ENCODE results near the gene ACSL1. TPM values are rescaled to one million over a fixed set of nuclear protein-coding genes. Genes with fewer than 3 reads are reported as not detected.
A peak's percentile ranks its signal among the peaks of the same experiment; 100 is the strongest.

Gene ACSL1
- total and polyA plus RNA-seq, 9 of the 15 experiments (the other 6 are each of a cell fraction or from before 2014, with no cell fraction given): 6.7 to 24.1 (median 15.0) TPM

DNA sequence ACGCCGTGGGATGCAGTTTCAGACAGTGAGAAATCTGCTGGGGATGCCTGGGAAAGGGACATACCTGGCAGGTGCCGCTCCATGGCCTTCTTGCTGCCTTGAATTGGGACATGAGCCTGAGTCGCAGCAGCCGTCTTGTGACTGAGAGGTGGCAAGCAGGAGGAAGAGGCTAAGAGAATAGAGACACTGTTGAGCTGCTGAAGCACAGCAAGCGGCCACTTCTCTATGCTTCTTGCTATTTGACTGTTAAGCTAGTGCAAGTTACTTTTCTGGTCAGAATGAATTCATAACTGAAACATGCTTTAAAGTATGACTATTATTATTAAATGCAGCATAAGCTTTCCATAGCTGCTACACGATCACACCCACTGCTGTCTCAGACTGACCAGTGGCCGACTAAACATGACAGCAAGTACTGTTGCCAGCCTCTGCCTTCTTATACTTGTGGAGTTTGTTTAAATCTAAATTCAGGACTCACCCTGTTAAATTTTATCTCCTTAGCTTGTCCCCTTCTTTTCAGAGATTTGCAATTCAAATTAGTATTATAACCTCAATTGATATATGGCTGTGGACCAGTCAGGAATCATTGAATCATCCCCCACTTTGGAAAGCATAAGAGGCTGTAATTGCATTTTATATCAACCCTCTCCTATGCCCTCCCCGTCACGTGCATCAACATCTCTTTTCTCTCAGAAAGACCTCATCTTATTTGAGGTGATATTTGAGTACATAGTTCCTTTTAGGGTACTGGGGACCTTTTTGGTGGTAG lies 24.8 kb upstream of the ACSL1 start:
- H2AFZ ChIP-seq (ENCODE audit: low read depth, low read length): no peak overlapping the region
- no peak overlapping the region for H3K9ac ChIP-seq (ENCODE audit: insufficient read depth in 1 of 2, low read depth in 2 of 2, low read length in 2 of 2)
- BruUV-seq (replicated peaks): no TSS peak
- H3K36me3 ChIP-seq (ENCODE audit: control insufficient read depth, insufficient read depth, low read length): no peaks in the 10 kb centered on the region
- no peaks in the 10 kb centered on the region for H3K9me1 ChIP-seq (ENCODE audit: control insufficient read depth, insufficient read depth, low read length)
- H3K4me2 ChIP-seq (ENCODE audit: insufficient read depth, low read length): no peak overlapping the region
- ChIA-PET POLR2A (no interaction called here), CTCF (ENCODE audit: low intra/inter-chr PET ratio) (no interaction called here)
- FAIRE-seq (no peak), DNase-seq (ENCODE audit: extremely low read depth in 1 of 4, low spot score in 3 of 4) (no peak), ATAC-seq (no peak)
- H3K4me1 ChIP-seq (replicated peaks in 1 of 2; ENCODE audit: control insufficient read depth in 2 of 2, insufficient read depth in 2 of 2, low read length in 2 of 2): peaks cover 10 to 12% of the 10 kb centered on the region in 2 experiments
- H3K27me3 ChIP-seq (ENCODE audit: control insufficient read depth in 2 of 2, insufficient read depth in 2 of 2, low read length in 2 of 2): no peaks in the 10 kb centered on the region
- H4K20me1 ChIP-seq (replicated peaks; ENCODE audit: control insufficient read depth, insufficient read depth, low read length): no peaks in the 10 kb centered on the region
- no peaks in the 10 kb centered on the region for H3K79me2 ChIP-seq (ENCODE audit: control insufficient read depth, insufficient read depth, low read length)
- H3K27ac ChIP-seq (ENCODE audit: extremely low read depth, low read depth, low read length): no peak overlapping the region
- intact Hi-C loops (cut with micrococcal nuclease): no loop called here
- H3K9me3 ChIP-seq (replicated peaks; ENCODE audit: control insufficient read depth, insufficient read depth, low read depth, low read length): no peaks in the 10 kb centered on the region
- TF ChIP-seq RHOXF2B (CRISPR knock-in tag; conservative IDR thresholded peaks at IDR 0.05) (no peak), TBP (optimal IDR thresholded peaks at IDR 0.05; ENCODE audit: low read depth, low read length) (peak; percentile 34)
- 40% methylated on average over 10 of the region's 10 CpGs for WGBS (ENCODE audit: insufficient coverage, low coverage, missing lambda C conversion rate)
- in situ Hi-C loops (cut with MboI): no loop called here
- H3K4me3 ChIP-seq: no peak overlapping the region

DNA sequence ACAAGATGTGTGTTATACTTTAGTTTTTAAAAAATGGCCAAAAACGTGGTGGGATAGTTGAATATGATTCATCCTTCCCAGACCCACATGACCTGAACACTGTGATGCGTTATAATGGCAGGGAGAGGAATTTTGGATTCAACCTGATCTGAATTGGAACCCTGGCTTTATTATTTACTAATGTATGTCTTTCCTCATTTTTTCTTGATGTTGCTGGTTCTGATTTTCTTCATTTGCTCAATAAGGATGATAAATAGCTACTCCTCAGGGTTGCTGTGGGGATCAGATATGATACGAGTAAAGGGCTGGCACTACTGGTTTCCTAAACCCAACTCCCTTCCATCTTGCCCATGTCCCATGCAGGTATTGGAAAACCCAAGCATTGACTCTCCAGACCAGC lies 24.2 kb upstream of the ACSL1 start:
- Histone ChIP-seq H3K4me3 (no peak overlapping the region), H3K9me1 (ENCODE audit: control insufficient read depth, insufficient read depth, low read length) (no peaks in the 10 kb centered on the region), H4K20me1 (replicated peaks; ENCODE audit: control insufficient read depth, insufficient read depth, low read length) (no peaks in the 10 kb centered on the region), H3K27me3 (ENCODE audit: control insufficient read depth in 2 of 2, insufficient read depth in 2 of 2, low read length in 2 of 2) (no peaks in the 10 kb centered on the region), H3K79me2 (ENCODE audit: control insufficient read depth, insufficient read depth, low read length) (no peaks in the 10 kb centered on the region), H3K9me3 (replicated peaks; ENCODE audit: control insufficient read depth, insufficient read depth, low read depth, low read length) (no peaks in the 10 kb centered on the region), H3K27ac (ENCODE audit: extremely low read depth, low read depth, low read length) (no peak overlapping the region), H3K36me3 (ENCODE audit: control insufficient read depth, insufficient read depth, low read length) (no peaks in the 10 kb centered on the region), H3K4me1 (replicated peaks in 1 of 2; ENCODE audit: control insufficient read depth in 2 of 2, insufficient read depth in 2 of 2, low read length in 2 of 2) (peaks cover 10 to 12% of the 10 kb centered on the region in 2 experiments), H2AFZ (ENCODE audit: low read depth, low read length) (no peak overlapping the region), H3K4me2 (ENCODE audit: insufficient read depth, low read length) (no peak overlapping the region), H3K9ac (ENCODE audit: insufficient read depth in 1 of 2, low read depth in 2 of 2, low read length in 2 of 2) (no peak overlapping the region)
- intact Hi-C loops (cut with micrococcal nuclease): no loop called here
- in situ Hi-C loops (cut with MboI): no loop called here
- ChIA-PET POLR2A (no interaction called here), CTCF (ENCODE audit: low intra/inter-chr PET ratio) (no interaction called here)
- no peak for ATAC-seq
- no peak for DNase-seq (ENCODE audit: extremely low read depth in 1 of 4, low spot score in 3 of 4)
- 39% methylated on average over 3 of the region's 3 CpGs for WGBS (ENCODE audit: insufficient coverage, low coverage, missing lambda C conversion rate)
- FAIRE-seq: no peak
- BruUV-seq (replicated peaks): no TSS peak
- TF ChIP-seq MYBL2 (IDR thresholded peaks at IDR 0.05; ENCODE audit: low read depth): no peak
- no peak for TF ChIP-seq MYBL2 (CRISPR knock-in tag; IDR thresholded peaks at IDR 0.05; ENCODE audit: borderline replicate concordance)
- no peak for TF ChIP-seq GTF2A2 (tag; IDR thresholded peaks at IDR 0.05)
- TF ChIP-seq CREBBP (IDR thresholded peaks at IDR 0.05; ENCODE audit: low read depth, low read length): no peak
- TF ChIP-seq, protein P1, sequence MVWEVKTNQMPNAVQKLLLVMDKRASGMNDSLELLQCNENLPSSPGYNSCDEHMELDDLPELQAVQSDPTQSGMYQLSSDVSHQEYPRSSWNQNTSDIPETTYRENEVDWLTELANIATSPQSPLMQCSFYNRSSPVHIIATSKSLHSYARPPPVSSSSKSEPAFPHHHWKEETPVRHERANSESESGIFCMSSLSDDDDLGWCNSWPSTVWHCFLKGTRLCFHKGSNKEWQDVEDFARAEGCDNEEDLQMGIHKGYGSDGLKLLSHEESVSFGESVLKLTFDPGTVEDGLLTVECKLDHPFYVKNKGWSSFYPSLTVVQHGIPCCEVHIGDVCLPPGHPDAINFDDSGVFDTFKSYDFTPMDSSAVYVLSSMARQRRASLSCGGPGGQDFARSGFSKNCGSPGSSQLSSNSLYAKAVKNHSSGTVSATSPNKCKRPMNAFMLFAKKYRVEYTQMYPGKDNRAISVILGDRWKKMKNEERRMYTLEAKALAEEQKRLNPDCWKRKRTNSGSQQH (CRISPR knock-in tag; IDR thresholded peaks at IDR 0.05): no peak
- TF ChIP-seq KDM4B (IDR thresholded peaks at IDR 0.05; ENCODE audit: borderline replicate concordance in 2 of 2, low read depth in 1 of 2): no peak
- TF ChIP-seq KDM2B (CRISPR knock-in tag; IDR thresholded peaks at IDR 0.05): no peak
- no peak for TF ChIP-seq SRSF3 (IDR thresholded peaks at IDR 0.05; ENCODE audit: insufficient read depth, low read length)
- TF ChIP-seq CBFA2T3 (IDR thresholded peaks at IDR 0.05): no peak
- TF ChIP-seq LEF1 (IDR thresholded peaks at IDR 0.05): no peak
- TF ChIP-seq, protein P2, sequence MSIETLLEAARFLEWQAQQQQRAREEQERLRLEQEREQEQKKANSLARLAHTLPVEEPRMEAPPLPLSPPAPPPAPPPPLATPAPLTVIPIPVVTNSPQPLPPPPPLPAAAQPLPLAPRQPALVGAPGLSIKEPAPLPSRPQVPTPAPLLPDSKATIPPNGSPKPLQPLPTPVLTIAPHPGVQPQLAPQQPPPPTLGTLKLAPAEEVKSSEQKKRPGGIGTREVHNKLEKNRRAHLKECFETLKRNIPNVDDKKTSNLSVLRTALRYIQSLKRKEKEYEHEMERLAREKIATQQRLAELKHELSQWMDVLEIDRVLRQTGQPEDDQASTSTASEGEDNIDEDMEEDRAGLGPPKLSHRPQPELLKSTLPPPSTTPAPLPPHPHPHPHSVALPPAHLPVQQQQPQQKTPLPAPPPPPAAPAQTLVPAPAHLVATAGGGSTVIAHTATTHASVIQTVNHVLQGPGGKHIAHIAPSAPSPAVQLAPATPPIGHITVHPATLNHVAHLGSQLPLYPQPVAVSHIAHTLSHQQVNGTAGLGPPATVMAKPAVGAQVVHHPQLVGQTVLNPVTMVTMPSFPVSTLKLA (conservative IDR thresholded peaks at IDR 0.05): no peak
- no peak for TF ChIP-seq KAT7 (CRISPR knock-in tag; IDR thresholded peaks at IDR 0.05; ENCODE audit: borderline replicate concordance)

Data from K562 (cell line).